Kidney tubule cell (primary cell): ENCODE measurements around the gene ARHGAP28.
"Not testable (repeated sequence)": the region's sequence is repeated elsewhere in the genome, so short reads cannot be mapped to it uniquely, and the experiment has no call there.

Experiments used
- DNase-seq: peaks from one replicate; pipeline ENCODE4 v3.0.0-alpha.2; 2018; ENCODE audit warnings: low spot score

The ARHGAP28 gene

DNA sequence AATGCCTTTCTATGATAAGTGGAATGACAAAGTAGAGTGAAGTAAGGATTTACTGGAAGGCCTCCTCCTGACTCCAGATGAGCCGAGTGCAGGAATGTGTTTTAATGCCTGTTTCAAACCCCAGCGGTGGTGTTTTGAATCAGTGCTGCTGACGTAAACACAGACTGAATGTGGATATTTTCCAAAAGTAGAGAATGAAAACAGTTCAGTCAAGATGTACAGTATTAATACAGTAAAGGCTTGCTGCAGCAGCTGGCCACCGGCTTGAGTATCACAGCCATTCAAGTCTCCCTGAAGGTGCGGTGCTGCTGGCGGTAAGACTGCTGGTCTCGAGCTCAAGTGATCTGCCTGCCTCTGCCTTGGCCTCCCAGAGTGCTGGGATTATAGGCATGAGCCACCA, 46.7 kb downstream of the ARHGAP28 start:
- no peak for DNase-seq

DNA sequence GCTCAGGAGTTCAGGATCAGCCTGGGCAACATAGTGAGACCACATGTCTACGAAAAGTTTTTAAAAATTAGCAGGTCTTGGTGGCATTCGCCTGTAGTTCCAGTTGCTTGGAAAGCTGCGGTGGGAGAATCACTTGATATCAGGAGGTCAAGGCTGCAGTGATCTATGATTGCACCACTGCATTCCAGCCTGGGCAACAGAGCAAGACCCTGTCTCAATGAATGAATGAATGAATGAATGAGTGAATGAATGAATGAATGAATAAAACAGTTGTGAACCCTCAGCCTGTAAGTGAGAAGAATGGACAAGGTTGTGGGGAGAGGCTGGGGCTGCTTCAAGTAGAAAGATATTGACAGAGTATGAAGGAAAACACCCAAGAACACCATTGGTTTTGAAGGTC, 48.0 kb downstream of the ARHGAP28 start:
- no peak for DNase-seq

DNA sequence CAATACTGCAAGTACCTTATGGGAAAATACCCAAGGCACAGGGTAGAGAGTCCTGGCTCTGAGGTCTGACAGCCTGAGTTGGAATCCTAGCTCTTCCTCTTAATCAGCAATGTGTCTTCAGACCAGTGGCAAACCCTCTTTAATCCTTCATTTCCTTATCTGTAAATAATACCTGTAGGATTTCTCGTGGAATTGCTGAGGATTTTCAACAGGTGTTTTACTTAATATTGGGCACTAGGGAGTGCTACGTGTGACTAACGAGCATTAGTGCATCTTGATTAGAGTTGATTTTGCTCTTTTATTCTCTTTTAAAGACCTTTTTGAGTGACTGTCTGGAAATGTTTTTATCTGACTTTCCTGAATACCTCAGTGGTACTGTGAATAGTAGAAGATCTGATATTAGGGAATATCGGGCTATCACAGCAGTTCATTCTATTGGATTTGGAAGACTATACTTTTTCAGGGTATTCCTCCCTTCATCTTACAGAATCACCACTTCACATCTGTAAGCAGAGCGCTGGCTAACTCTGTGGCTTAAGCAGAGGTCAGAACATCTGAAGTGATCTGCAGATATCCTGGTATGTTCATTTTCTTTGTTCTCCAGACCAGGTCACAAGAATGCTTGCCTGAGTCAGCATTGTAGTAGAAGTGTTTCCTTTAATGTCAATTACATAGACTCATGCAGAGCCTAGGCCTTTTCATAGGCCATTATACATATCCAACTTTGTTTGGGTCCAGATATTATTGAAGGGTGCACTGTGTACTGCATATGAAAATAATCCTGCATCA, 49.1 kb downstream of the ARHGAP28 start:
- DNase-seq = no peak

DNA sequence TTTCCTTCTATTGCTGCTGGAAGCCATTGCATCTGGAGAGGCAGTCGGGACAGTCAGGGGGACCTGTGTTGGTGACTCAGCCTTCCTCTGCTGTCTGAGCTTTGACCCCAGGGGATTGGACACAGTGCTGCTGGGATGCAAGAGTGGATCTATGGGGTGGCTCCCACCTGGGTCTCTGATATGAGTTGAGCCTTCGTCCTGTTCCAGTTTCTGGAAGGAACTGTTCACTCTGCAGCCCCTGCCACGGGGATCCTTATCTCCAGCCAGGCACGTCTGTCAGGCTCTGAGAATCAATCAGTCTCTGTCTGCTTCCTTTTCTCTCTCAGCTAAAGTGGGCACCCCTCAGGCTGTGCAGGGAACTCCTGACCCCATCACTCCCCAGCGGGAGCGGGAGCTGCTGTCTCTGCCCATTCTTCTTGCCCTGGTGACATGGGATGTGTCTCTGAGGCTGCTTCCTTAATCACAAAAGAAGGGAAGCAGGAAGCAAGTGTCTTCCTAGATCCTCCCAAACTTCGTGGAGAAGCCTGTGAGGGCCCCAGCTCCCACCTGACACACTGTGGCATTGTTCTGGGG, 51.7 kb downstream of the ARHGAP28 start:
- no peak for DNase-seq

DNA sequence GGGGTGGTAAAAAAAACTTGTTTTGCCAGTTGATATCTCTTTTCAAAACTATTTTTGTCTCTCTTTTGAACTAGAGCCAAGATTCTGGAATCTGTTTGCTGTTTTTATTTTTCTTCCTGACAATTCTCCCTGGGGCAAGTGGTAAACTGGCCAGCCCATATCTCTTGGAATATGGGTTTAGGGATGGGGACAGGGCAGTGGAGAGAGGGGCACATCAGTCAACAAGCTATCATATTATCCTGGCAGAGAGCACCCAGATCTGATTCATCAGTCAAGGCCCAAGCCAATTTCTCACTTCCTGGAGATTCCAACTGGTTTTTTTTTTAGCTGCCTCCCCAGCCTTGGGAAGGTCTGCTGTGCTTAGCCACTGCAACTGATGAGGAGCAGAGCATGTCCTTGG, 52.3 kb downstream of the ARHGAP28 start:
- peak; percentile 36 for DNase-seq

DNA sequence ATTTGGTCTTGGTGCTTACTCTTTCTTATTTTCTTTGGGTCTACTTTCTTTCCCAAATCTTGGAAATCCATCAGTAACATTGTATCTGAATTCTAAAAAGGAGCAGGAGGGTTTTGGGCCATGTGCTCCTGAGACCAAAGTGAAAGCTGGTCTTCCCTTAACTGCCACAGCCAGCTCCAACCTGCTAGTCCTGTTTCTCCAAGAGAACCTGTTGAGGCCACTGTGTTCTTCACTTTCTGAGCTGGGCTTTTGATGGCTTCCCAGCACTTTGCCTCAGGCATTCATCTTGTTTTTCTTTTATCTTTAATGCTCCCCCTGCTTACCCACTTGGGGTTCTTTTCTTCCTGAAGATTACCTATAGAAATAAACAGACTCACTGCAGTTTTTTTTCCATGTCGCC, 53.3 kb downstream of the ARHGAP28 start:
- no peak for DNase-seq

DNA sequence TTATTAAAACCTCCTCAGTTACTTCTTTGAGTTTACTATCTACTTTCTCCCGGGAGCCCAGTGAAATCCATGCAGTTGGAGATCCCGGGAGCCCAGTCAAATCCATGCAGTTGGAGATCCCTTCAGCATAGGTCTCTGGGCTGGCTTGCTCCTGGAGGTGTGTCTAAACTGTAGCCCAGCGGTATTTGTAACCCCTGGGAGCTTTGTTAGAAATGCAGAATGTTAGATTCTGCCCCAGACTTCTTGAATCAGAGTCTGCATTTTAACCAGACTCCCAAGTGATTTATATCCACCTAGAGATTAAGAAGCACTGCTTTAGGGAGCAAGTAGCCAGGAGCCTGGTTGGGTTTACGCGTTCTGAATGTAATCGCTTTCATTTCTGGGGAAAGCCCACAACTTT, 54.5 kb downstream of the ARHGAP28 start:
- DNase-seq = no peak

DNA sequence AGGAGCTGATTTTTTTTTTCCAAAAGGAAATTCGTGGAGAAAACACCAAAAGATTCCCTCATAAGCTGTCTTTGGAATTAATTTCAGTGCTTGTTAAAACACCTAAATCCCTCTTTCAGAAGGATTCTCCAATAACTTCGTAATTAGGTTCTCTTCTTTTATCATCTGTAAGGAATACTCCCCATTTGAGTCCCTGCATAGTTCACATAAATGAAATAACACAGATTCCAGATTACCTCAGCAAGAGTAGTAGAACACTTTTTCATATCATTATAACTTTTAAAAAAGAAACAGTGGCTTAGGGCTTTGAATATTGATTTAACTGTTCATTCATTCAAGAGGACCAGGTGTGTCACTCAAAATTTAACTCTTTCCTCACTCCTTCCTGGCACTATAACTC, 55.5 kb downstream of the ARHGAP28 start:
- no peak for DNase-seq

DNA sequence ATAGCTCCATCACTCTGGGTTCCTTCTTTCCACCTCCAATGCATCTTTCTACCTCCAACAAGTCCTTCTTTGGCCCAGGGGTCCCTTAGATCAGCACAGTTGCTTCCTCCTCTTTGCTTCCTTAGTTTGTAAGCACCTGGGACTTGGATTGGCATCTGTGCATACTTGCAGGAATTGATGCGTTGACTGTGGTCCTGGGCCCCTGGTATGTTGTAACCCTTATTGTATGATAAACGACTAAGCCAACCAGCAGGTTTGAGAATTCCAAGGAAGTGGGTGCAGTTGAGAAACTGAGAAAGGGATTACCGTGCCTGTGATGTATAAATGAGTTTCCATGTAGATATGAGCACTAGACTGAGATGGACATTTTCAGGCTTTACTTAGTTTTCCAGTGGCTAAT, 55.9 kb downstream of the ARHGAP28 start:
- no peak for DNase-seq

DNA sequence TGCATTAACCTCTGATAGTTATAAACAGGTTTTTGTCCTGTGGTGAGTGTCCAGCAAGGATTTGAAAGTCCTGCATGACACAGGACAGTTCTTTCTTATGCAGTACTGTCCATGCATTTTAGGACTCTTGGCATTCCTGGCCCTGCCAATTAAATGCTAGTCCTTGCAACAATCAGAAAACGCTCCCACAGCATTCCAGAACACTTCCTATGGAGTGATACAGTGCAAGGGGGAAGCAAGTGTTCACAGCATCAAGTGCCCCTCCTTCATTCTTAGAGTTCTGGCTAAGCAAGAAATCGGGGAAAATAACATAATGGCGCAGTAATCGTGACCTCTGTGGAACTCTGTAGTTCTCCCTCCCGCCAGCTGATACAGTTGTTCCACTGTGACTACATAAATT, 62.9 kb downstream of the ARHGAP28 start:
- DNase-seq = no peak

DNA sequence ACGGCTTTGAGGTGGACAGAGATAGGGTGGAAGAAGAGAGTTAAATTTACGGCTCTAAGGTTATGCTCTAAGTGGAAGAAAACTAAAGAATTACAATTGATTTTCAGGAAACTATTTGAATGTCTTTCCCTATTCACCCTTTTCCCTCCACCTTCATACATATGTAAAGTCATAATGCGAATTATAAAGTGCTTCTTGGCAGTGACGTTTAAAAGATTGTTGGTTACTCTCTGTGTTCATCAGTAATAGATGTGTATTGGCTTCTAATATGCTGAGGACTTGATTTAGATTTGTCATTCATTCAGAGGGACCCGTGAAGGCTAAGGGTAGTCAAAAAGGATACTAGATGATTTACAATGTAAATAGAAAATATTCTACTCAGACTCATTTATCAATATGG, 63.9 kb downstream of the ARHGAP28 start:
- no peak for DNase-seq

DNA sequence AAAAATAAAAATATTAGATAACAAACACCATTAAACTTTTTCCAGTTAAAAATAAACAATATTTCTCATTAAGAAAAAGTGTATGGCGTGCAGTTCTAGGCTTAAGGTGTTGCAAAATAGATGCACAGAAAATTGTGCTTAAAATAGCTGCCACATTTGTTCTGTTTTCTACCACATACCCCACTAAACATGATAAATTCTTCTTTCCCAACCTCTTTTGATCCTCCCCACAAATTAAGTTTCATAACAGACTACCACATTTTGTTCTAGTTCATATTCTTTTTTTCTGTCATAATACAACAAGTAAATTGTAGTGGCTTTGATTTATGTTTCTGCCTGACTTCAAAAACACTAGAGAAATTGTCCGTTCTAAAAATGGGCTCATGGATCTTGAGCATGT, 64.5 kb downstream of the ARHGAP28 start:
- no peak for DNase-seq

DNA sequence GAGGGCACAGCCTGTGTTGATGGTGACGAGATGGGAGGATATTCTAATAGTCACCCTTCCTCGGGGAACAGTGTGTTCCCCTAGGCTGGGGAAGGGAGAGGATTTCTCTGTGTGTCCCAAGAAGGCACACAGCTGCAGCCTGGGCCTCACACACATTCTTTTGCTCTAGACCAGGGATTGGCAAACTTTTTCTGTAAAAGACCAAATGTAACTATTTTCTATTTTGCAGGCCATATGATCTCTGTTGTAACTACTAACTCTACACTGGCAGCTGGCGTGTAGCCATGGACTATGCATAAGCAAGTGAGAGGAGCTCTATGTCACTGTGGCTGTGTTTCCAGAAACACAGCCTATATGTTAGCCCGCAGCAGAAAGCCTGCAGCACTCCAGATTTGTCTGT, 65.8 kb downstream of the ARHGAP28 start:
- DNase-seq = no peak

DNA sequence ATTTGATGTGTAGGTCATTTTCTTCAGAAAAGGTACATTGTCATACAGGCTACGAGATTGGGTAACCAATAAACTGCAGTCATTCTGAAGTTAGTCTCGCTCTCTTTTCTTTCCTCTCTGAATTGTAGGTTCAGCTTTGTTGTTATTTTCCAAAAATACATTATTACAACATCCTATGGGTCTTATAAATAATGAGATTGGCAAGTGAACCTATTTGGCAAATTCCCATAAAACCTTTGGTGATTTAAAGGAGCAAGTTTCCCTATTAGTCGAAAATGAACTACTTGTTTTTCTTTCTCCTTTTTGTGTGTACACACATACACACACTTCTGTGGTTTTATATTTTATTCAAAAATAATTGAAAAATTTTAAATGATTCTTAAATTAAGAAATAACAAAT, 67.0 kb downstream of the ARHGAP28 start:
- DNase-seq = no peak

DNA sequence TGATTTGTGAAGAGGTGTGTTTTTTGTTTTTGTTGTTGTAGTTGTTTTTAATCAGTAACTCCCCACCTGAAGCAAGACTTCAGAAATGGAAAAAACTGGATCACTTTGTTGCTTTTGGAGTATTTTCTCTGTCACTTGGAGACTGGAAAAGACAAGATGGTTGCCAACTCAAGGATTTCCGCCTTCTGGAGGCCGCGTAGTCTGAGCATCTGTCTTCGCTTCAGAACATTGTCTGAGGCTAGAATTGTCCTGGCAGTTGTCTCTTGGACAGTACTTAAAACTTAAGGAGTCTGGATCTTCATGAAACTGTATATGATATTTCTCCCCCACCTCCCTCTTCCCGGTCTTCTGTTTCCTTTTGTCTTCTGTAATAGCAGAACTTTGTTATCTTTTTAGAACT, 67.7 kb downstream of the ARHGAP28 start:
- no peak for DNase-seq

DNA sequence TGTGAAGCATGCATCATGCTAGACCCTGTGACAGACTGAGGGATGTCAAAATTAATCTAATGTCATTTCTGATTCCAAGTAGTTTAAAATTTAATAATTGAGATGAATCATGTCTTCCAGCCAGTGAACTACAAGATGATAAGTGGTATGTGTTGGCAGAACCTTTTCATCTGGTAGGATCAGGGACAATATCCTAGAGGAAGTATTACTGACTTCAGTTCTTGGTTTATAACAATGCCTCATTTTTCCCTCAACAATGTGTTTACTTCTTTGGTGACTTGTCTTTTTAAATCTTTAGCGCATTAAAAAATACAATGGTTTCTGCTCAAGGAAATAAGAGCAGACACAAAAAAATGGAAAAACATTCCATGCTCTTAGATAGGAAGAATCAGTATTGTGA, 69.4 kb downstream of the ARHGAP28 start:
- DNase-seq = no peak

DNA sequence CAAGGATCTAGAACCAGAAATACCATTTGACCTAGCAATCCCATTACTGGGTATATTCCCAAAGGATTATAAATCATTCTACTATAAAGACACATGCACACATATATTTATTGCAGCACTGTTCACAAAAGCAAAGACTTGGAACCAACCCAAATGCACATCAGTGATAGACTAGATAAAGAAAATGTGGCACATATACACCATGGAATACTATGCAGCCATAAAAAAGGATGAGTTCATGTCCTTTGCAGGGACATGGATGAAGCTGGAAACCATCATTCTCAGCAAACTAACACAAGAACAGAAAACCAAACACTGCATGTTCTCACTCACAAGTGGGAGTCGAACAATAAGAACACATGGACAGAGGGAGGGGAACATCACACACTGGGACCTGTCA, 70.8 kb downstream of the ARHGAP28 start:
- DNase-seq = not testable (repeated sequence)

DNA sequence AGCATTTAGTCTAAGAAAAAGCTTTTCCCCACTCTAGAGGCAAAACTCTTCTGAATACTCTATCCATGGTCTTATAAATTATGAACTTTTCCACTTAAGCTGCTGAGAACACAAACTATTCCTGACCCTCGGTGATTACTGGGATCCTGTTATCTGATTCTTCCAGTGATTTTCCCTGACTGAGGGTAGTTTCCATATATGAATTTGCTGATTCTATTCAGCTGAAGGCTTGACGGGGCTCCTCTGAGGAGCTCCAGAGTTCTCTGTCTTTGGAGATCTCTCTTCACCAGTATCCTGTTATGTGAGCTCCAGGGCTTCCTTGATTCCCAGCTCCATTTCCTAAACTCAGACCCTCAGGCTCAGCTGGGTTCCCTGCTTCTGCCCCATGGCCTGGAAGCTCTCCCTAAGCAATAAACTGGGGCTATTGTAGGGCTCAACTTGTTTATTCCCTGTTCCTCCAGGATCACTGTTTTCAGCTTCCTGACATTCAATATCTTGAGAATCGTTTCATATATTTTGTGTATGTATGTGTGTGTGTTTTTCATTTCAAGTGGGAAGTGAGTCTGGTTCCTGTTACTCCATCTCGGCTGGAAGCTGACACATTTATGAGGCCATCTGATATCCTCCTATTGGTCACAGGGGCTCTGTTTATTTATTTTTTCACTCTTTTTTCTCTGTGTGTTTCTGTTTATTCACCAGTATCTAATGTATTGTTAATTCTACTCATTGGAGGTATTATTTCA, 78.2 kb downstream of the ARHGAP28 start:
- DNase-seq = no peak

DNA sequence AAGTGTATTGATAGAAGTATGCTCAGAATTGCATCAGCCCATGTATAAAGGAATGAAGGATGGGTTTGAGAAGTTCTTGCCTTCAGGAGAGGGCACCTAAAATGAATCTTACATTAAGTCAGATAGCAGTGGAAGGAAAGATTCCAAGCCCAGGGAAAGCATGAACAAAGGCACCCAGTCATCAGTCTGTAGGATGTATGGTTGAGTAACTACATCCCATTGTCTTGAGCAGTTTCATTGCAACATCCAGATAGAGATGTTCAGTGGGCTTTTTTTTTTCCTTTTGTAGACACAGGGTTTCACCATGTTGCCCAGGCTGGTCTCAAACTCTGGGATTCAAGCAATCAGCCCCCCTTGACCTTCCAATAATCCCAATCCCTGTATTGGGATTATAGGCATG, 80.7 kb downstream of the ARHGAP28 start:
- DNase-seq = peak; percentile 47

DNA sequence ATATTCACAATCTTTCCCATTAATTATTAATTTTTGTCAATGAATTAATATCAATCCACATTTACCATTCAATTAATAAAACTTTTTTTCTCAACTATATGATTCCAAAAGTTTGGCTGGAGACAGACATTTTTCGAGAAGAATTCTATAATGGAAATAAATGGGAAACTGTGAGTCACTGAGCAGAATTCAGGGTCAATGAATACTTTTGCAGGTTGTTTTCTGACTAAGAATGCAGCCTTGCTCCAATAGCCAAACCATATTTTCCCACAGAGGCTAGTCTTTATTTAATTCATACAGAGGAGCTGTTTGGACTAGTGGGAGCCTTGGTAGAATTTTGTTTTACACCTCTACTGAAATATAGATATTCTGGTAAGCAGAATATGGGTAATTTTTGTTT, 82.3 kb downstream of the ARHGAP28 start:
- no peak for DNase-seq

DNA sequence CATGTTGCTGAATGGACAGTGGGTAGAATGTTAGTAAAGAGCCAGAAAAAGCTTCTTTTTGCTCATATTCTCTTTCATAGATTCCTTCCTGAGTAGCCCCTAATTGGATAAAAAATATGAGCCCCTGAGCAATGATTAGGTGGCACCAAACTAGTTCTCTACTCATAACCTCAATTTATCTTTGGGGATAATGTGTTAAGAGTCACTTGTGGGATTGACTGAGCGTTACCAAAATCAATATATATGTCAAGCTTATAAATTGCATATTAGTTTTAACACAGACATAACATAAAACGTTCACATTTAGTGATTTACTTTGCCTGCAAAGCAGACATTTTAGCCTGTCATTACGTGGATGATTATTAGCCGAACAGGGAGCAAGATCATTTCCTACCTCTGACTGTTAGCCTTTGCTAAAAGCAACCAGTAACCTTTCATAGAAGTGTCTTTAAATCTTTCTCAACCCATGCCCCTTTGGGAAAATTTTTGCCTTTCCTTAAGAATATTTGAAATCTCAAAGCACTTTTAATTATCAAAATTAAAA, 85.4 kb downstream of the ARHGAP28 start:
- DNase-seq = no peak

DNA sequence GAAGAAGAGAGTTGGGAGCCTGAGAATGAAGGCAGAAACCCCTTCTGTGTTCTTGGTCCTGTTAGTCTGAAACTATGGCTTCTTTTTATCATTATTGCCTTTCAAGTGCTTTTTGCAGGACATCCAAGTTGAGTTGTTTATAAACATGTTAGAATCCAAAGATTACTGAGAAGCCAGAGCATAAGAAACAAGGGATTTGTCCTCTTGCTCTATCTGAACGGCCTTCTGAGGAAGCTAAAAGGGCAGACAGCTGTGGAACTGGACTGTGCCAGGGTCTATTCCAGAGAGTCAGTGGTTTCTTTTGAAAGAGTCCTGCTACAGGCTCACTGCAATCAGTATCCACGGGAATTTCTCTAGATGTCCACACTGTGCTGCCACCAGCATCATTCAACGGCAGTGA, 86.6 kb downstream of the ARHGAP28 start:
- DNase-seq = no peak

DNA sequence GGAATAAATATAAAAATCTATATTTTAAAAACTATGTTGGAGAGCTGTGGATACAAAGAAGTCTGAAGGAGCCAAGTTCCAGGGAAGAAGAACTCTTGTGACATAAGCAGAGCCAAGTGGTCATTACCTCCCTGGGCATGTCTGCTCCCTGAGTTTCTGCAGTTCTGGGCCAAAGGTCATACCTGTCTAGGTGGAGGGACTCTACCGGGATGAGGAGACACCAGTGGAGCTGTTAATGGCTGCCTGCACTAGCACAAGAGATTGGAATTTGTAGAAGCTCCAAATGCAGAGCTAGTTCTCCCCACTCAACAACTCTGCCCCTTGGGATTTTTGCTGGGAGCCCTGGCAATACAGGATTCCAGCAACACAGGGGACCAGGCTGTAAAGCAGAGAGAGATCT, 89.8 kb downstream of the ARHGAP28 start:
- DNase-seq = no peak
